ENCODE measurements around the gene EVPL. TPM values are rescaled to one million over a fixed set of nuclear protein-coding genes. Genes with fewer than 3 reads are reported as not detected.

EVPL gene
- total and polyA plus RNA-seq, 2 of the 13 experiments (the other 11 are each of a cell fraction or from before 2014, with no cell fraction given), result 2.1 to 8.2 TPM

DNA sequence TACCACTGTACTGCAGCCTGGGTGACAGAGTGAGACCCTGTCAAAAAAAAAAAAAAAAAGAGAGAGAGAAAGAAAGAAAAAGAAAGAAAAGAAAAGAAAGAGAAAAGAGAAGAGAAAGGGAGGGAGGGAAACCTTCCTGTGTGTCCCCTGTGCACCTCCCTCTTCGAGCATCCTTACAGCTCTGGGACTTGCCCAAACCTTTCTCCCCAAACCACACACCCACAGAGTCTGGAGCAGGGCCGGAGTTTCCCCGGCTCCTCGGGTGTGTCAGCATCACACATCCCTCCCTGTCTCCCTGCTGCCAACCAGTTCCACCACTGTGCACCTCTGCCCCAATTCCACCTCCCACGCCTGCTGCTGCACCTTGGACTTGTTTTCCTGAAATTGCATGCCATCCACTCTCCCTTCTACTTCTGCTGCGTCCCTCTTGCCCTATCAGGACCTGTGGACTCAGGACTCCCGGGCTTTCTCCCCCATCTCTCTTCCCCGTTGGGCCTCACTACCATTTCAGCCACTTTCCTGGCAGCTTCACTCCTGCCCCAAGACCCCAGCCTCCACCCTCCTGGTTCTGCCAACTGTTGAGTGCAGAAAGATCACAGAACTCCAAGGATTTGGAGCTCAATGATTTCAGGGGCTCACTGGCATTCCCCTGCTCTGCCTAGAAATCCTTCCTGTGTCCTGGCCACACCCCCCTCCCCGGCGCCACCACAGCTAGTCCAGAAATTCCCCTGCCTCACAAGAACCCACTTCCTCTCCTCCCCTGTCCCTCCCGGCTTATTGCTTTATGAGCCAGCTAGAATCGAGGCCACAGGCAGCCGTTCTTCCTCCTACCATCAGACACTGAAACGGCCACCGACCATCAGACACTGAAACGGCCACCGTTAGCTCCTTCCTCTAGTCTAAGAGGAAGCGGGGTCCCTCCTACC is 30.2 kb downstream of the EVPL start (continued):
- TF ChIP-seq BRD4 (CRISPR knock-in tag; IDR thresholded peaks at IDR 0.05) (peak; percentile 68; the same call in 1 of the 2 replicates), NR1H2 (CRISPR knock-in tag; IDR thresholded peaks at IDR 0.05; ENCODE audit: borderline replicate concordance, low read depth) (no peak), JUN (CRISPR knock-in tag; IDR thresholded peaks at IDR 0.05) (0 out of 2 replicates have a peak, but pooled peaks have one; percentile 59), ZMYM3 (CRISPR knock-in tag; IDR thresholded peaks at IDR 0.05) (peak; percentile 88), ASH2L (IDR thresholded peaks at IDR 0.05; ENCODE audit: insufficient read length, low read depth, low read length) (peak; percentile 91), MED1 (CRISPR knock-in tag; IDR thresholded peaks at IDR 0.05) (peak; percentile 97), HDAC2 (CRISPR knock-in tag; IDR thresholded peaks at IDR 0.05) (peak; percentile 94), ZNF761 (CRISPR knock-in tag; conservative IDR thresholded peaks at IDR 0.05) (no peak)
- TF ChIP-seq, protein P1, sequence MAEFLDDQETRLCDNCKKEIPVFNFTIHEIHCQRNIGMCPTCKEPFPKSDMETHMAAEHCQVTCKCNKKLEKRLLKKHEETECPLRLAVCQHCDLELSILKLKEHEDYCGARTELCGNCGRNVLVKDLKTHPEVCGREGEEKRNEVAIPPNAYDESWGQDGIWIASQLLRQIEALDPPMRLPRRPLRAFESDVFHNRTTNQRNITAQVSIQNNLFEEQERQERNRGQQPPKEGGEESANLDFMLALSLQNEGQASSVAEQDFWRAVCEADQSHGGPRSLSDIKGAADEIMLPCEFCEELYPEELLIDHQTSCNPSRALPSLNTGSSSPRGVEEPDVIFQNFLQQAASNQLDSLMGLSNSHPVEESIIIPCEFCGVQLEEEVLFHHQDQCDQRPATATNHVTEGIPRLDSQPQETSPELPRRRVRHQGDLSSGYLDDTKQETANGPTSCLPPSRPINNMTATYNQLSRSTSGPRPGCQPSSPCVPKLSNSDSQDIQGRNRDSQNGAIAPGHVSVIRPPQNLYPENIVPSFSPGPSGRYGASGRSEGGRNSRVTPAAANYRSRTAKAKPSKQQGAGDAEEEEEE (CRISPR knock-in tag; IDR thresholded peaks at IDR 0.05; ENCODE audit: borderline replicate concordance), result peak; percentile 23; the same call in 1 of the 2 replicates
- TF ChIP-seq, protein P2, sequence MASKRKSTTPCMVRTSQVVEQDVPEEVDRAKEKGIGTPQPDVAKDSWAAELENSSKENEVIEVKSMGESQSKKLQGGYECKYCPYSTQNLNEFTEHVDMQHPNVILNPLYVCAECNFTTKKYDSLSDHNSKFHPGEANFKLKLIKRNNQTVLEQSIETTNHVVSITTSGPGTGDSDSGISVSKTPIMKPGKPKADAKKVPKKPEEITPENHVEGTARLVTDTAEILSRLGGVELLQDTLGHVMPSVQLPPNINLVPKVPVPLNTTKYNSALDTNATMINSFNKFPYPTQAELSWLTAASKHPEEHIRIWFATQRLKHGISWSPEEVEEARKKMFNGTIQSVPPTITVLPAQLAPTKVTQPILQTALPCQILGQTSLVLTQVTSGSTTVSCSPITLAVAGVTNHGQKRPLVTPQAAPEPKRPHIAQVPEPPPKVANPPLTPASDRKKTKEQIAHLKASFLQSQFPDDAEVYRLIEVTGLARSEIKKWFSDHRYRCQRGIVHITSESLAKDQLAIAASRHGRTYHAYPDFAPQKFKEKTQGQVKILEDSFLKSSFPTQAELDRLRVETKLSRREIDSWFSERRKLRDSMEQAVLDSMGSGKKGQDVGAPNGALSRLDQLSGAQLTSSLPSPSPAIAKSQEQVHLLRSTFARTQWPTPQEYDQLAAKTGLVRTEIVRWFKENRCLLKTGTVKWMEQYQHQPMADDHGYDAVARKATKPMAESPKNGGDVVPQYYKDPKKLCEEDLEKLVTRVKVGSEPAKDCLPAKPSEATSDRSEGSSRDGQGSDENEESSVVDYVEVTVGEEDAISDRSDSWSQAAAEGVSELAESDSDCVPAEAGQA (IDR thresholded peaks at IDR 0.05; ENCODE audit: low read depth), result 0 out of 2 replicates have a peak, but pooled peaks have one; percentile 20
- TF ChIP-seq, protein P2 (CRISPR knock-in tag; IDR thresholded peaks at IDR 0.05; ENCODE audit: borderline replicate concordance), result no peak
- TF ChIP-seq, protein P3, sequence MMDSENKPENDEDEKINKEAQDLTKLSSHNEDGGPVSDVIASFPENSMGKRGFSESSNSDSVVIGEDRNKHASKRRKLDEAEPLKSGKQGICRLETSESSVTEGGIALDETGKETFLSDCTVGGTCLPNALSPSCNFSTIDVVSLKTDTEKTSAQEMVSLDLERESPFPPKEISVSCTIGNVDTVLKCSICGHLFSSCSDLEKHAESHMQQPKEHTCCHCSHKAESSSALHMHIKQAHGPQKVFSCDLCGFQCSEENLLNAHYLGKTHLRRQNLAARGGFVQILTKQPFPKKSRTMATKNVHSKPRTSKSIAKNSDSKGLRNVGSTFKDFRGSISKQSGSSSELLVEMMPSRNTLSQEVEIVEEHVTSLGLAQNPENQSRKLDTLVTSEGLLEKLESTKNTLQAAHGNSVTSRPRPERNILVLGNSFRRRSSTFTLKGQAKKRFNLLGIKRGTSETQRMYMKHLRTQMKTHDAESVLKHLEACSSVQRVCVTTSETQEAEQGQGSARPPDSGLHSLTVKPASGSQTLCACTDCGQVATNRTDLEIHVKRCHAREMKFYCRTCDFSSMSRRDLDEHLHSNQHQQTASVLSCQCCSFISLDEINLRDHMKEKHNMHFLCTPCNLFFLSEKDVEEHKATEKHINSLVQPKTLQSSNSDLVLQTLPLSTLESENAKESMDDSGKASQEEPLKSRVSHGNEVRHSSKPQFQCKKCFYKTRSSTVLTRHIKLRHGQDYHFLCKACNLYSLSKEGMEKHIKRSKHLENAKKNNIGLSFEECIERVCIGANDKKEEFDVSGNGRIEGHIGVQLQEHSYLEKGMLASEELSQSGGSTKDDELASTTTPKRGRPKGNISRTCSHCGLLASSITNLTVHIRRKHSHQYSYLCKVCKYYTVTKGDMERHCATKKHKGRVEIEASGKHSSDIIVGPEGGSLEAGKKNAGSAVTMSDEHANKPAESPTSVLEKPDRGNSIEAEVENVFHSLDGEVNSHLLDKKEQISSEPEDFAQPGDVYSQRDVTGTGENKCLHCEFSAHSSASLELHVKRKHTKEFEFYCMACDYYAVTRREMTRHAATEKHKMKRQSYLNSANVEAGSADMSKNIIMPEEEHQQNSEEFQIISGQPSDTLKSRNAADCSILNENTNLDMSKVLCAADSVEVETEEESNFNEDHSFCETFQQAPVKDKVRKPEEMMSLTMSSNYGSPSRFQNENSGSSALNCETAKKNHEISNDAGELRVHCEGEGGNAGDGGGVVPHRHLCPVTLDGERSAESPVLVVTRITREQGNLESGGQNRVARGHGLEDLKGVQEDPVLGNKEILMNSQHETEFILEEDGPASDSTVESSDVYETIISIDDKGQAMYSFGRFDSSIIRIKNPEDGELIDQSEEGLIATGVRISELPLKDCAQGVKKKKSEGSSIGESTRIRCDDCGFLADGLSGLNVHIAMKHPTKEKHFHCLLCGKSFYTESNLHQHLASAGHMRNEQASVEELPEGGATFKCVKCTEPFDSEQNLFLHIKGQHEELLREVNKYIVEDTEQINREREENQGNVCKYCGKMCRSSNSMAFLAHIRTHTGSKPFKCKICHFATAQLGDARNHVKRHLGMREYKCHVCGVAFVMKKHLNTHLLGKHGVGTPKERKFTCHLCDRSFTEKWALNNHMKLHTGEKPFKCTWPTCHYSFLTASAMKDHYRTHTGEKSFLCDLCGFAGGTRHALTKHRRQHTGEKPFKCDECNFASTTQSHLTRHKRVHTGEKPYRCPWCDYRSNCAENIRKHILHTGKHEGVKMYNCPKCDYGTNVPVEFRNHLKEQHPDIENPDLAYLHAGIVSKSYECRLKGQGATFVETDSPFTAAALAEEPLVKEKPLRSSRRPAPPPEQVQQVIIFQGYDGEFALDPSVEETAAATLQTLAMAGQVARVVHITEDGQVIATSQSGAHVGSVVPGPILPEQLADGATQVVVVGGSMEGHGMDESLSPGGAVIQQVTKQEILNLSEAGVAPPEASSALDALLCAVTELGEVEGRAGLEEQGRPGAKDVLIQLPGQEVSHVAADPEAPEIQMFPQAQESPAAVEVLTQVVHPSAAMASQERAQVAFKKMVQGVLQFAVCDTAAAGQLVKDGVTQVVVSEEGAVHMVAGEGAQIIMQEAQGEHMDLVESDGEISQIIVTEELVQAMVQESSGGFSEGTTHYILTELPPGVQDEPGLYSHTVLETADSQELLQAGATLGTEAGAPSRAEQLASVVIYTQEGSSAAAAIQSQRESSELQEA (CRISPR knock-in tag; IDR thresholded peaks at IDR 0.05; ENCODE audit: not compliant biosample characterization), result peak; percentile 63

All from HepG2 (cell line).